ENCODE measurements around the gene FOXO3B. TPM values are rescaled to one million over a fixed set of nuclear protein-coding genes. Genes with fewer than 3 reads are reported as not detected.
"Not testable (repeated sequence)": the region's sequence is repeated elsewhere in the genome, so short reads cannot be mapped to it uniquely, and the experiment has no call there.

The FOXO3B gene
- total RNA-seq, 2 experiments from 2014 or later = 6.0 to 6.2 TPM

DNA sequence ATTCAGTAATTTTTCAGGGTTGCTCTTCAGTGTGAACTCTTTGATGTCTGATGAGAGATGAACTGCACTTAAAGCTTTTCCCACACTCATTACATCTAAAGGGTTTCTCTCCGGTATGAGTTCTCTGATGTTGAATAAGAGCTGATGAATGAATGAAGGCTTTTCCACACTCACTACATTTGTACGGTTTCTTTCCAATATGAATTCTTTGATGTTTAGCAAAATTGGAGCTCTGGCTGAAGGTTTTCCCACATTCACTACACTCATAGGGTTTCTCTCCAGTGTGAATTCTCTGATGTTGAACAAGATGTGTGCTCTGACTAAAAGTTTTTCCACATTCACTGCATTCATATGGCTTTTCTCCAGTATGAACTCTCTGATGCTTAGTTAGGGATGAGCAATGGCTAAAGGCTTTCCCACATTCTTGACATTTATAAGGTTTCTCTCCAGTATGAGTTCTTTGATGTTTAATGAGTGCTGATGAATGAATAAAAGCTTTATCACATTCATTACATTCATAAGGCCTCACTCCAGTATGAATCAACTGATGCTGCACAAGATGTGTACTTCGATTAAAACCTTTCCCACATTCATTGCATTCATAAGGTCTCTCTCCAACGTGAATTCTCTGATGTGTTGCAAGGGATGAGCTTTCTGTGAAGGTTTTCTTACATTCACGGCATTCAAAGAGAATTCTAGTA is 20.0 kb downstream of the FOXO3B start:
- CTCF ChIA-PET, POLR2A ChIA-PET: not testable (repeated sequence)

DNA sequence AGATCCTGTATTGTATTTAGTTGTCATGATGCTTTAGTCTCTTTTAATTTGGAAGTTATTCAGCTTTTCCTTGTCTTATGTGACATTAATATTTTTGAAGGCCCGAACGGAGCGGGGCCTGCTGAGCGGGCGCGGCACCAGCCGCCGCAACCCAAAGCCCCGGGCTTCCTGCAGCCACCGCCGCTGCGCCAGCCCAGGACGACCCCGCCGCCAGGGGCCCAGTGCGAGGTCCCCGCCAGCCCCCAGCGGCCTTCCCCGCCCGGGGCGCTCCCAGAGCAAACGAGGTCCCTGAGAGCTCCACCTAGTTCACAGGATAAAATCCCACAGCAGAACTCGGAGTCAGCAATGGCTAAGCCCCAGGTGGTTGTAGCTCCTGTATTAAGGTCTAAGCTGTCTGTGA is 32.0 kb downstream of the FOXO3B start:
- CTCF ChIA-PET, POLR2A ChIA-PET: not testable (repeated sequence)

DNA sequence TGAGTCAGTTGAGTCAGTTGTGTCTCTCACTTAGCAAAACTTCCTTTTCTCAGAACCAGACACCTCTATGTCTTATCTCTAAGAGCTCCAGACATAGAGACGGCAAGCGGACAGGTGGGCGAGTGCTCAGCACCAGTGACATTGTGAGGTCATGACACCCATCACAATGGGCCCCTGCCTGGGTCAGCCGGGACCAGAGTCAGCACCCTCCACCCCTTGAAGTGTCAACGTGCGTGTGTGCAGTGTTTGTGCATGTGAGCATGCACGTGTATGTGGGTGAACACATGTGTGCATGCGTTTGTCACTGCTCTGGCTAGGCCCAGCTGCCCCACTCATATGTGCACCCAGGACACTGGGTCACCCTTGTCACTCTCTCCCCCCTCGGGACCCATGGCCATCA is 37.8 kb downstream of the FOXO3B start, which contains the start of gene TBC1D28:
TBC1D28 (minus strand) TSS at position 101 of the 400 bp plus-strand sequence. CDS start 3,039 bp downstream, outside the sequence.
- CTCF ChIA-PET, POLR2A ChIA-PET: not testable (repeated sequence)

DNA sequence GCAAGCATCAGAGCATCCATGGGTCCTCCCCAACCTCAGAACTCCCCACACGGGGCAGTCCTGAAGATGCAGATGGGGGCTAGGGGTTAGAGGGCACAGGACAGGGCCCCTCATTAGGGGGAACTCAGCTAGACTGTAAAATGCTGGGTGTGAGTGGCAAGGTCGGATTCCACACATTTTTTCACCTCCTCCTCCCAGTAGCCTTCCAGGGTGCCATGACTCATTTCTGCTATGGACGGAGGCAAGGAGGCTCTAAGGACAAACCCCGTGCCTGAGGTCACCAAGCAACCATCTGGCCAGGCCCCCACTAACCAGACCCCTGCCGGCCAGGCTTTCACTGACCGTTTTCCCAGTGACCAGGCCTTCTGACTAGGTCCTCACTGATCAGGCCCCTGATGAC is 39.0 kb downstream of the FOXO3B start:
- POLR2A ChIA-PET, CTCF ChIA-PET: not testable (repeated sequence)

DNA sequence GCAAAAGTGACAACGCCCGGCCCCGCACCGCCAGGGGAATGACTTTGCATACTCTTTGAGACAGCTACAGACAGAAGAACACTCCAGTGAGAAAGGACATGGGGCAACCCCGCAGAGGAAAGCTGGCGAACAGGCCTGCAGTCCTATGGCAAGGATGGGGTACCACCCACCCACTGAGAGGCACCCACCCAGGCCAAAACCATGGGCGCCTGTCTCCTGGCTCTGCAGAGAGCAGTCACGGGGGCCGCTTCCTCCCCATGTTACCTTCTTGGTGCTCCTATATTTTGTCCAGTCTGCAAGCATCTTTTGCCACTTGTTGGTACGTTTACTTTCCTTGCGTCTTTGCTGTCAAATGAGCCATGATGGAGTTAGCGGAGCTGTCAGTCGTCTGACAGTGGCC is 43.8 kb downstream of the FOXO3B start:
- POLR2A ChIA-PET, CTCF ChIA-PET: not testable (repeated sequence)

DNA sequence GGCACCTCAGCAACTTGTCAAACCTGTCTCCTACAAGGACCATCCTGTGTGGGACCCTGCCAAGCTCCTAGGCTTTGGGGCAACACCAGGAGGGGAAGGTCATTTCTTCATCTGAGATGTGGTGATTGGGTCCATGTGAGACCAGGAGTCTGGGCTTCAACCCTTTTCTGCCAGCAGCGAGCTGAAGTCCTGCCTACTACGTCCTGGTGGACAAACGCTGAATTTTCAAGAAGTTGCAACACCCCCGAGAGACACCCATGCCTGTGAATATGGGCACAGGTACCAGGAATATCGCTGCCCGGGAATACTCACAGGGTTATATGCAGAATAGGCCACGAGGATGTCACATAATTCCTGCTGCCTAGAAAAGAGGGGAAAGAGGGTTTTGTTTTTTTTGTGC is 45.9 kb downstream of the FOXO3B start:
- CTCF ChIA-PET, POLR2A ChIA-PET: not testable (repeated sequence)

DNA sequence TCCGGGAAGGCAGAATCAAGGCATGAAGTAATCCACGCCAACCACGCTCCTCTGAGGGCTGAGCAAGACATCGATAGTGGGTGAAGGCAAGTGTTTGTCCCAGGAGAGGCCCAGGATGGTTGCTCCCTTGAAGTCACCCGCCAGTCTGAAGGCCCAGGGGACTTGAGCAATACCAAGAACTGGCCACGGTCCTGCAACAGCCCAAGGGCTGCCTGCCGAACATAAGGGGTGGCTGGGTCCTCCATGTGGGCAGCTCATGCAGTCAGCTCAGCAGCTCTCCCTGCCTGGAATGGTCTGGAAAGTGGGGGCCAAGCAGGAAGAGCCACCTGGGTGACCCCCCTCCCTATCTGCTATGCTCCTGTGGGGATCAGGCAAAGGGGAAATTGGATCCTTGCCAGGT is 46.3 kb downstream of the FOXO3B start:
- POLR2A ChIA-PET, CTCF ChIA-PET: not testable (repeated sequence)

DNA sequence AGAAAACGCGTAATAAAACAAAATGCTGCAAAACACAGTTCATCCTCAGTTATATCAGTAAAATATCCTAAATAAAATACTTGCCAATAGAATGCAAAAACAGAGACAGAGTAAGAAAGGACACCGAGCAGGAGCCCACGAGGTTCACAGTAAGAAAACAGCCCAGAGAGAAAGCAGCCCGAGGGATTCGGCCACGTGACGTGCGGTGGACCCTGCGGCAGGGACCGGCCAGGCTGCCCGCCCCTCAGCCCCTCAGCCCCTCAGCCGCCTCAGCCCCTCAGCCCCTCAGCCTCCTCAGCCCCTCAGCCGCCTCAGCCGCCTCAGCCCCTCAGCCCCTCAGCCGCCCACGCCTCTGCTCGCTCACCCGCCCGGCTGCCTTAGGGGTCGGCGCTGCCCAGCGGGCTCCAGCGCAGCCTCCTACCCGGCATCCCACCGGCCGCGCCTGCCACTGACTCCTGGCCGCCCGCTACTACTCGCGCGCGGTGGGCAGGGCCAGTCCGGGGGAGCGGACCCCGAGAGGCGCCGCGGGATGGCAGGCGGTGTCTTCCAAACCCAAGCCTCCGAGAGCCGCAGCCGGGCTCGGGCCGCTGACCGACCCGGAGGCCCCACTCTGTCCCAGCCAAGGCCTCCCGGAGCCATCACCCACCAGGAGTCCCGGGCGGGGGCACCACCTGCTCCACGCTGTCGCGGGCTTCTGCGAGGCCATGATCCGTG is 47.4 kb downstream of the FOXO3B start:
- POLR2A ChIA-PET, CTCF ChIA-PET: not testable (repeated sequence)

Other genes with a start within 250 kb of the FOXO3B start
- gene LGALS9C, start 205.5 kb downstream of the FOXO3B start, total RNA-seq = not detected
- not detected for gene TBC1D28, start 37.9 kb downstream of the FOXO3B start, total RNA-seq
- under 1 TPM in 1 of 2 experiments, not detected in 1; 0.19 TPM for gene FBXW10, start 61.7 kb upstream of the FOXO3B start, total RNA-seq
- gene TVP23B, start 98.9 kb upstream of the FOXO3B start, total RNA-seq = 10 to 100 TPM; 40.7 to 43.2 TPM
- gene PRPSAP2, start 175.8 kb upstream of the FOXO3B start, total RNA-seq = 10 to 100 TPM; 60.0 to 60.3 TPM

Data from activated CD8-positive, alpha-beta memory T cell treated with anti-CD3 and anti-CD28 coated beads for 36 hours (primary cell).